GM12878 (cell line): Measurements from ENCODE around the gene BICD1. TPM values are rescaled to one million over a fixed set of nuclear protein-coding genes. Genes with fewer than 3 reads are reported as not detected.

Source experiments
- CBX5 ChIP-seq: sonication (generic); IDR thresholded peaks from 2 replicates; pipeline ENCODE4 v1.6.1; 2016; ENCODE audit warnings: low read depth, moderate library complexity, mild to moderate bottlenecking, inconsistent platforms
- CHD4 ChIP-seq: fragments of 200-600 bp; sonication (generic); IDR thresholded peaks from 2 replicates; pipeline ENCODE4 v1.6.1; 2016; ENCODE audit warnings: mild to moderate bottlenecking
- ETV6 ChIP-seq, 2 experiments: fragments of 450-650 bp in 1 of 2; IDR thresholded peaks in 1 of 2; conservative IDR thresholded peaks in 1 of 2; 2 replicates each; pipeline ENCODE4 v1.6.1; 2014; ENCODE audit warnings: antibody characterized with exemption in 1 of 2, borderline replicate concordance in 1 of 2, low read depth in 1 of 2, mild to moderate bottlenecking in 1 of 2, moderate library complexity in 1 of 2
- GATAD2B ChIP-seq: fragments of 450-650 bp; conservative IDR thresholded peaks from 2 replicates; pipeline ENCODE4 v1.6.1; 2017; ENCODE audit warnings: low read depth, mild to moderate bottlenecking, moderate library complexity
- IRF3 ChIP-seq: fragments of 450-650 bp; IDR thresholded peaks from 2 replicates; pipeline ENCODE4 v1.6.1; 2014; ENCODE audit warnings: mild to moderate bottlenecking
- LARP7 ChIP-seq: fragments of 450-650 bp; IDR thresholded peaks from 2 replicates; pipeline ENCODE4 v1.6.1; 2017; ENCODE audit warnings: mild to moderate bottlenecking
- POLR2A ChIP-seq: IDR thresholded peaks from 2 replicates; pipeline ENCODE4 v1.6.1; 2011; ENCODE audit warnings: low read depth, mild to moderate bottlenecking, low read length
- RAD51 ChIP-seq: fragments of 450-650 bp; IDR thresholded peaks from 2 replicates; pipeline ENCODE4 v1.6.1; 2016; ENCODE audit warnings: moderate library complexity, mild to moderate bottlenecking, inconsistent platforms
- TCF7 ChIP-seq: IDR thresholded peaks from 2 replicates; pipeline ENCODE4 v1.6.1; 2014; ENCODE audit warnings: antibody characterized with exemption, borderline replicate concordance
- YBX1 ChIP-seq: fragments of 450-650 bp; IDR thresholded peaks from 2 replicates; pipeline ENCODE4 v1.6.1; 2016; ENCODE audit warnings: antibody characterized with exemption
- YY1 ChIP-seq: IDR thresholded peaks from 2 replicates; pipeline ENCODE4 v1.6.1; 2011; ENCODE audit warnings: low read depth, mild to moderate bottlenecking, low read length
- polyA plus RNA-seq, 11 experiments: library from polyadenylated mRNA; depleted of rRNA in 4 of 11; unstranded in 6 of 11; stranded (reverse) in 5 of 11; fragments of >200 nt; fragmentation: Nextera tagmentation in 4 of 11; fragmentation: Illumina TruSeq in 1 of 11; extraction: Ambion mirVana in 4 of 11; extraction: Trizol in 1 of 11; gene quantifications; 1 replicate in 1 of 11; 2 replicates in 10 of 11; pipeline versions ENCODE4 v1.2.1 to v1.2.3, GENCODE V29; 2011 to 2016; ENCODE audit warnings: inconsistent platforms in 2 of 11, missing spikeins in 2 of 11, low read depth in 1 of 11
- total RNA-seq, 4 experiments: library from RNA; depleted of rRNA in 3 of 4; stranded (reverse); fragments of >200 nt in 3 of 4; fragmentation: Illumina TruSeq in 1 of 4; extraction: Trizol in 1 of 4; gene quantifications; 2 replicates each; pipeline versions ENCODE4 v1.2.1 to v1.2.3, GENCODE V29; 2013 to 2021
- TF ChIP-seq, protein P1 (sequence below): IDR thresholded peaks from 2 replicates; pipeline ENCODE4 v1.6.1; 2012; ENCODE audit warnings: low read depth, low read length, improper control_type of control experiment
- TF ChIP-seq, protein P2 (sequence below): fragments of 450-650 bp; conservative IDR thresholded peaks from 2 replicates; pipeline ENCODE4 v1.6.1; 2017; ENCODE audit warnings: mild to moderate bottlenecking, moderate library complexity
- TF ChIP-seq, protein P3 (sequence below): fragments of 450-650 bp; formaldehyde crosslinking; IDR thresholded peaks from 2 replicates; pipeline ENCODE4 v1.4.0; 2022; ENCODE audit warnings: mild to moderate bottlenecking, moderate library complexity
- TF ChIP-seq, protein P4 (sequence below): fragments of 450-650 bp; IDR thresholded peaks from 2 replicates; pipeline ENCODE4 v1.6.1; 2017; ENCODE audit warnings: mild to moderate bottlenecking, moderate library complexity
- TF ChIP-seq, protein P5 (sequence below): fragments of 450-650 bp; formaldehyde crosslinking; IDR thresholded peaks from 2 replicates; pipeline ENCODE4 v1.5.0; 2022; ENCODE audit warnings: mild to moderate bottlenecking, missing genetic modification characterization

The BICD1 gene
- total and polyA plus RNA-seq, 10 of the 15 experiments (the other 5 are each of a cell fraction or from before 2014, with no cell fraction given): 4.7 to 32.5 (median 14.4) TPM

- TF ChIP-seq, protein P1, sequence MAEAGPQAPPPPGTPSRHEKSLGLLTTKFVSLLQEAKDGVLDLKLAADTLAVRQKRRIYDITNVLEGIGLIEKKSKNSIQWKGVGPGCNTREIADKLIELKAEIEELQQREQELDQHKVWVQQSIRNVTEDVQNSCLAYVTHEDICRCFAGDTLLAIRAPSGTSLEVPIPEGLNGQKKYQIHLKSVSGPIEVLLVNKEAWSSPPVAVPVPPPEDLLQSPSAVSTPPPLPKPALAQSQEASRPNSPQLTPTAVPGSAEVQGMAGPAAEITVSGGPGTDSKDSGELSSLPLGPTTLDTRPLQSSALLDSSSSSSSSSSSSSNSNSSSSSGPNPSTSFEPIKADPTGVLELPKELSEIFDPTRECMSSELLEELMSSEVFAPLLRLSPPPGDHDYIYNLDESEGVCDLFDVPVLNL: no peak
- TF ChIP-seq, protein P2, sequence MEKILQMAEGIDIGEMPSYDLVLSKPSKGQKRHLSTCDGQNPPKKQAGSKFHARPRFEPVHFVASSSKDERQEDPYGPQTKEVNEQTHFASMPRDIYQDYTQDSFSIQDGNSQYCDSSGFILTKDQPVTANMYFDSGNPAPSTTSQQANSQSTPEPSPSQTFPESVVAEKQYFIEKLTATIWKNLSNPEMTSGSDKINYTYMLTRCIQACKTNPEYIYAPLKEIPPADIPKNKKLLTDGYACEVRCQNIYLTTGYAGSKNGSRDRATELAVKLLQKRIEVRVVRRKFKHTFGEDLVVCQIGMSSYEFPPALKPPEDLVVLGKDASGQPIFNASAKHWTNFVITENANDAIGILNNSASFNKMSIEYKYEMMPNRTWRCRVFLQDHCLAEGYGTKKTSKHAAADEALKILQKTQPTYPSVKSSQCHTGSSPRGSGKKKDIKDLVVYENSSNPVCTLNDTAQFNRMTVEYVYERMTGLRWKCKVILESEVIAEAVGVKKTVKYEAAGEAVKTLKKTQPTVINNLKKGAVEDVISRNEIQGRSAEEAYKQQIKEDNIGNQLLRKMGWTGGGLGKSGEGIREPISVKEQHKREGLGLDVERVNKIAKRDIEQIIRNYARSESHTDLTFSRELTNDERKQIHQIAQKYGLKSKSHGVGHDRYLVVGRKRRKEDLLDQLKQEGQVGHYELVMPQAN: no peak
- TF ChIP-seq, protein P3, sequence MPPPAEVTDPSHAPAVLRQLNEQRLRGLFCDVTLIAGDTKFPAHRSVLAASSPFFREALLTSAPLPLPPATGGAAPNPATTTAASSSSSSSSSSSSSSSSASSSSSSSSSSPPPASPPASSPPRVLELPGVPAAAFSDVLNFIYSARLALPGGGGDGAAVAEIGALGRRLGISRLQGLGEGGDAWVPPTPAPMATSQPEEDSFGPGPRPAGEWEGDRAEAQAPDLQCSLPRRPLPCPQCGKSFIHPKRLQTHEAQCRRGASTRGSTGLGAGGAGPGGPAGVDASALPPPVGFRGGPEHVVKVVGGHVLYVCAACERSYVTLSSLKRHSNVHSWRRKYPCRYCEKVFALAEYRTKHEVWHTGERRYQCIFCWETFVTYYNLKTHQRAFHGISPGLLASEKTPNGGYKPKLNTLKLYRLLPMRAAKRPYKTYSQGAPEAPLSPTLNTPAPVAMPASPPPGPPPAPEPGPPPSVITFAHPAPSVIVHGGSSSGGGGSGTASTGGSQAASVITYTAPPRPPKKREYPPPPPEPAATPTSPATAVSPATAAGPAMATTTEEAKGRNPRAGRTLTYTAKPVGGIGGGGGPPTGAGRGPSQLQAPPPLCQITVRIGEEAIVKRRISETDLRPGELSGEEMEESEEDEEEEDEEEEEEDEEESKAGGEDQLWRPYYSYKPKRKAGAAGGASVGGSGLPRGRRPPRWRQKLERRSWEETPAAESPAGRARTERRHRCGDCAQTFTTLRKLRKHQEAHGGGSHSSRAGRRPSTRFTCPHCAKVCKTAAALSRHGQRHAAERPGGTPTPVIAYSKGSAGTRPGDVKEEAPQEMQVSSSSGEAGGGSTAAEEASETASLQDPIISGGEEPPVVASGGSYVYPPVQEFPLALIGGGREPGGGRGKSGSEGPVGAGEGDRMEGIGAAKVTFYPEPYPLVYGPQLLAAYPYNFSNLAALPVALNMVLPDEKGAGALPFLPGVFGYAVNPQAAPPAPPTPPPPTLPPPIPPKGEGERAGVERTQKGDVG (CRISPR knock-in tag): no peak
- TF ChIP-seq ETV6 (conservative IDR thresholded peaks at IDR 0.05 in 1 of 2, IDR thresholded peaks at IDR 0.05 in 1 of 2; ENCODE audit: borderline replicate concordance in 1 of 2, low read depth in 1 of 2) (peak in 1 of 2 experiments; percentile 62; a peak in 1 of 4 replicates), LARP7 (no peak), POLR2A (peak; percentile 59), RAD51 (peak; percentile 95), YY1 (peak; percentile 37; the same call in 1 of the 2 replicates), IRF3 (no peak), TCF7 (no peak), CHD4 (no peak), YBX1 (no peak), GATAD2B (no peak), CBX5 (peak; percentile 77; the same call in 1 of the 2 replicates)
- TF ChIP-seq, protein P4, sequence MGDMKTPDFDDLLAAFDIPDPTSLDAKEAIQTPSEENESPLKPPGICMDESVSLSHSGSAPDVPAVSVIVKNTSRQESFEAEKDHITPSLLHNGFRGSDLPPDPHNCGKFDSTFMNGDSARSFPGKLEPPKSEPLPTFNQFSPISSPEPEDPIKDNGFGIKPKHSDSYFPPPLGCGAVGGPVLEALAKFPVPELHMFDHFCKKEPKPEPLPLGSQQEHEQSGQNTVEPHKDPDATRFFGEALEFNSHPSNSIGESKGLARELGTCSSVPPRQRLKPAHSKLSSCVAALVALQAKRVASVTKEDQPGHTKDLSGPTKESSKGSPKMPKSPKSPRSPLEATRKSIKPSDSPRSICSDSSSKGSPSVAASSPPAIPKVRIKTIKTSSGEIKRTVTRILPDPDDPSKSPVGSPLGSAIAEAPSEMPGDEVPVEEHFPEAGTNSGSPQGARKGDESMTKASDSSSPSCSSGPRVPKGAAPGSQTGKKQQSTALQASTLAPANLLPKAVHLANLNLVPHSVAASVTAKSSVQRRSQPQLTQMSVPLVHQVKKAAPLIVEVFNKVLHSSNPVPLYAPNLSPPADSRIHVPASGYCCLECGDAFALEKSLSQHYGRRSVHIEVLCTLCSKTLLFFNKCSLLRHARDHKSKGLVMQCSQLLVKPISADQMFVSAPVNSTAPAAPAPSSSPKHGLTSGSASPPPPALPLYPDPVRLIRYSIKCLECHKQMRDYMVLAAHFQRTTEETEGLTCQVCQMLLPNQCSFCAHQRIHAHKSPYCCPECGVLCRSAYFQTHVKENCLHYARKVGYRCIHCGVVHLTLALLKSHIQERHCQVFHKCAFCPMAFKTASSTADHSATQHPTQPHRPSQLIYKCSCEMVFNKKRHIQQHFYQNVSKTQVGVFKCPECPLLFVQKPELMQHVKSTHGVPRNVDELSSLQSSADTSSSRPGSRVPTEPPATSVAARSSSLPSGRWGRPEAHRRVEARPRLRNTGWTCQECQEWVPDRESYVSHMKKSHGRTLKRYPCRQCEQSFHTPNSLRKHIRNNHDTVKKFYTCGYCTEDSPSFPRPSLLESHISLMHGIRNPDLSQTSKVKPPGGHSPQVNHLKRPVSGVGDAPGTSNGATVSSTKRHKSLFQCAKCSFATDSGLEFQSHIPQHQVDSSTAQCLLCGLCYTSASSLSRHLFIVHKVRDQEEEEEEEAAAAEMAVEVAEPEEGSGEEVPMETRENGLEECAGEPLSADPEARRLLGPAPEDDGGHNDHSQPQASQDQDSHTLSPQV: no peak
- TF ChIP-seq, protein P5, sequence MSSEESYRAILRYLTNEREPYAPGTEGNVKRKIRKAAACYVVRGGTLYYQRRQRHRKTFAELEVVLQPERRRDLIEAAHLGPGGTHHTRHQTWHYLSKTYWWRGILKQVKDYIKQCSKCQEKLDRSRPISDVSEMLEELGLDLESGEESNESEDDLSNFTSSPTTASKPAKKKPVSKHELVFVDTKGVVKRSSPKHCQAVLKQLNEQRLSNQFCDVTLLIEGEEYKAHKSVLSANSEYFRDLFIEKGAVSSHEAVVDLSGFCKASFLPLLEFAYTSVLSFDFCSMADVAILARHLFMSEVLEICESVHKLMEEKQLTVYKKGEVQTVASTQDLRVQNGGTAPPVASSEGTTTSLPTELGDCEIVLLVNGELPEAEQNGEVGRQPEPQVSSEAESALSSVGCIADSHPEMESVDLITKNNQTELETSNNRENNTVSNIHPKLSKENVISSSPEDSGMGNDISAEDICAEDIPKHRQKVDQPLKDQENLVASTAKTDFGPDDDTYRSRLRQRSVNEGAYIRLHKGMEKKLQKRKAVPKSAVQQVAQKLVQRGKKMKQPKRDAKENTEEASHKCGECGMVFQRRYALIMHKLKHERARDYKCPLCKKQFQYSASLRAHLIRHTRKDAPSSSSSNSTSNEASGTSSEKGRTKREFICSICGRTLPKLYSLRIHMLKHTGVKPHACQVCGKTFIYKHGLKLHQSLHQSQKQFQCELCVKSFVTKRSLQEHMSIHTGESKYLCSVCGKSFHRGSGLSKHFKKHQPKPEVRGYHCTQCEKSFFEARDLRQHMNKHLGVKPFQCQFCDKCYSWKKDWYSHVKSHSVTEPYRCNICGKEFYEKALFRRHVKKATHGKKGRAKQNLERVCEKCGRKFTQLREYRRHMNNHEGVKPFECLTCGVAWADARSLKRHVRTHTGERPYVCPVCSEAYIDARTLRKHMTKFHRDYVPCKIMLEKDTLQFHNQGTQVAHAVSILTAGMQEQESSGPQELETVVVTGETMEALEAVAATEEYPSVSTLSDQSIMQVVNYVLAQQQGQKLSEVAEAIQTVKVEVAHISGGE: no peak
Observed at GRCh38 chr12:32139064-32139421, 32.4 kb downstream of the BICD1 start (continued).
